Activated B cell treated with CpG ODN at 0.5 μM for 24 hours (primary cell): ENCODE measurements around the gene PXT1. TPM values are rescaled to one million over a fixed set of nuclear protein-coding genes. Genes with fewer than 3 reads are reported as not detected.
A peak's percentile ranks its signal among the peaks of the same experiment; 100 is the strongest.

ENCODE experiments used
- ATAC-seq: fragments of 200-7000 bp; cut with Tn5 transposase; one replicate; pipeline ENCODE4 v1.10.0; 2021; ENCODE audit warnings: low read depth, mild to moderate bottlenecking, moderate library complexity
- CTCF ChIA-PET: fragments of 350-600 bp; sonication (Branson Sonifier 250); formaldehyde crosslinking; loops from one replicate; lab custom pipeline; 2021; ENCODE audit warnings: antibody characterized with exemption; lab: Charles Lee
- POLR2A ChIA-PET: fragments of 350-600 bp; sonication (Branson Sonifier 250); formaldehyde crosslinking; loops from one replicate; lab custom pipeline; 2021; ENCODE audit warnings: antibody characterized with exemption; lab: Charles Lee
- DNase-seq: peaks from one replicate; pipeline ENCODE4 v3.0.0; 2022
- H3K27ac Mint-ChIP-seq: one replicate; pipeline ENCODE4 v1.8.0; 2020; ENCODE audit warnings: mixed read lengths
- H3K27me3 Mint-ChIP-seq: one replicate; pipeline ENCODE4 v1.8.0; 2021; ENCODE audit warnings: mixed read lengths
- H3K36me3 Mint-ChIP-seq: one replicate; pipeline ENCODE4 v1.8.0; 2021; ENCODE audit warnings: low read depth, mixed read lengths
- H3K4me1 Mint-ChIP-seq: one replicate; pipeline ENCODE4 v1.8.0; 2021; ENCODE audit warnings: mixed read lengths
- H3K4me3 Mint-ChIP-seq: one replicate; pipeline ENCODE4 v1.8.0; 2020; ENCODE audit warnings: mild to moderate bottlenecking, mixed read lengths
- H3K9me3 Mint-ChIP-seq: one replicate; pipeline ENCODE4 v1.8.0; 2020; ENCODE audit warnings: mixed read lengths
- CTCF ChIP-seq: fragments of 200-600 bp; IDR thresholded peaks from one replicate; pipeline ENCODE4 v1.8.0; 2022; ENCODE audit warnings: antibody characterized with exemption, mild to moderate bottlenecking
- intact Hi-C: fragments of 100-400 bp; cut with micrococcal nuclease; formaldehyde crosslinking; loops from one replicate; pipeline ENCODE4 v1.15.1; 2024
- total RNA-seq: library from RNA; stranded (reverse); gene quantifications from 2 replicates; pipeline ENCODE4 v1.2.3, GENCODE V29; 2022

The PXT1 gene
- total RNA-seq, 1 donor from 2014 or later = 0.11 TPM

- no peak overlapping the region for H3K27ac Mint-ChIP-seq
Measured at GRCh38 chr6:36340618-36341454, 101.8 kb downstream of the PXT1 start.

More at GRCh38 chr6:36340618-36341454, 101.8 kb downstream of the PXT1 start:
- Mint-ChIP-seq H3K27me3 (peaks cover 6% of the 10 kb centered on the region), H3K4me3 (peak overlapping the region; percentile 68), H3K9me3 (no peaks in the 10 kb centered on the region), H3K4me1 (peaks cover 26% of the 10 kb centered on the region), H3K36me3 (no peaks in the 10 kb centered on the region)
- TF ChIP-seq CTCF = peak; percentile 88
- ChIA-PET CTCF (interaction anchor here (0.6 to 4.3 kb wide), 22 partner anchors 8 to 420 kb away, joined by 3 to 30 read pairs (median 3); no protein-coding TSS in a partner anchor), POLR2A (interaction anchor here (0.6 to 1.1 kb wide), 2 partner anchors 17 to 42 kb away, joined by 3 read pairs; no protein-coding TSS in a partner anchor)
- DNase-seq (peak; percentile 61), ATAC-seq (peak; percentile 85)
- intact Hi-C loops = loop anchor here (1.0 kb wide), 1 partner anchor 19 kb away; no protein-coding TSS in a partner anchor

Other genes with a start within 250 kb of the PXT1 start
- gene BRPF3, start 246.1 kb downstream of the PXT1 start, total RNA-seq = 29.2 and 36.5 TPM in 2 replicates
- not detected in 2 replicates for gene PNPLA1, start 172.8 kb downstream of the PXT1 start, total RNA-seq
- gene BNIP5, start 106.0 kb downstream of the PXT1 start, total RNA-seq = 0.10 and 0.11 TPM in 2 replicates
- 0.24 and 0.51 TPM in 2 replicates for gene ETV7, start 55.2 kb downstream of the PXT1 start, total RNA-seq
- 45.5 and 48.1 TPM in 2 replicates for gene KCTD20, start 146 bp upstream of the PXT1 start, total RNA-seq
- gene STK38, start 104.6 kb upstream of the PXT1 start, total RNA-seq = 23.2 and 26.1 TPM in 2 replicates
- gene SRSF3, start 151.5 kb upstream of the PXT1 start, total RNA-seq = 421 and 494 TPM in 2 replicates
- gene CDKN1A, start 235.9 kb upstream of the PXT1 start, total RNA-seq = 46.9 and 50.4 TPM in 2 replicates